IPS-15b (cell line): Measurements from ENCODE around the gene SND1.

Experiments used
- H3K27me3 ChIP-seq: one replicate; pipeline ENCODE4 v1.6.1; 2013; ENCODE audit warnings: low read length; ENCODE audit not compliant: control insufficient read depth, insufficient read depth
- H3K36me3 ChIP-seq: one replicate; pipeline ENCODE4 v1.6.1; 2013; ENCODE audit warnings: low read length; ENCODE audit not compliant: control insufficient read depth, insufficient read depth
- H3K4me1 ChIP-seq: one replicate; pipeline ENCODE4 v1.6.1; 2013; ENCODE audit warnings: mild to moderate bottlenecking, low read length; ENCODE audit not compliant: control insufficient read depth, insufficient read depth
- H3K4me3 ChIP-seq: one replicate; pipeline ENCODE4 v1.5.1; 2013; ENCODE audit warnings: low read depth, low read length
- H3K9ac ChIP-seq: one replicate; pipeline ENCODE4 v1.6.1; 2013; ENCODE audit warnings: low read depth, mild to moderate bottlenecking, low read length
- H3K9me3 ChIP-seq: one replicate; pipeline ENCODE4 v1.6.1; 2013; ENCODE audit warnings: mild to moderate bottlenecking, low read length; ENCODE audit not compliant: control insufficient read depth, insufficient read depth

SND1 gene

GRCh38 chr7:127713758-127714157 lies 61.8 kb downstream of the SND1 start:
- H3K4me3 ChIP-seq, result no peak overlapping the region
- H3K4me1 ChIP-seq, result no peaks in the 10 kb centered on the region

DNA sequence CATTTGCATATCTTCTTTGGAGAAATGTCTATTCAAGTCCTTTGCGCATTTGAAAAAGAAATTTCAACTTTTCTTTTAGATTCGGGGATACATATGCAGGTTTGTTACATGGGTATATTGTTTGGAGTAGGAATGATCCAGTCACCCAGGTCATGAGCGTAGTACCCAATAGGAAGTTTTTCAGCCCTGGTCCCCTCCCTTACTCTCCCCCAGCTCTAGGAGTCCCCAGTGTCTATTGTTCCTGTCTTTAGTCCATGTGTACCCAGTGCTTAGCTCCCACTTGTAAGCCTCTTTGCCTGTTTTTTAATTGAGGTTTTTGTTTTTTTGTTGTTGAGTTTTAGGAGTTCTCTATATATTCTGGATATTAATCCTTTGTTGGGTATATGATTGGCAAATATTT lies 63.3 kb downstream of the SND1 start:
- H3K9me3 ChIP-seq, result no peaks in the 10 kb centered on the region
- no peaks in the 10 kb centered on the region for H3K27me3 ChIP-seq
- no peaks in the 10 kb centered on the region for H3K4me1 ChIP-seq
- H3K9ac ChIP-seq, result no peak overlapping the region
- H3K4me3 ChIP-seq, result no peak overlapping the region
- H3K36me3 ChIP-seq, result peaks cover 4% of the 10 kb centered on the region

More at GRCh38 chr7:127713758-127714157, 61.8 kb downstream of the SND1 start:
- Histone ChIP-seq H3K9me3 (no peaks in the 10 kb centered on the region), H3K27me3 (no peaks in the 10 kb centered on the region), H3K9ac (no peak overlapping the region), H3K36me3 (peaks cover 4% of the 10 kb centered on the region)

- no peaks in the 10 kb centered on the region for H3K4me1 ChIP-seq
- no peak overlapping the region for H3K9ac ChIP-seq
- peaks cover 4% of the 10 kb centered on the region for H3K36me3 ChIP-seq
- no peak overlapping the region for H3K4me3 ChIP-seq
- H3K27me3 ChIP-seq, result no peaks in the 10 kb centered on the region
- H3K9me3 ChIP-seq, result no peaks in the 10 kb centered on the region
Observed at GRCh38 chr7:127715901-127716300, 63.9 kb downstream of the SND1 start.

DNA sequence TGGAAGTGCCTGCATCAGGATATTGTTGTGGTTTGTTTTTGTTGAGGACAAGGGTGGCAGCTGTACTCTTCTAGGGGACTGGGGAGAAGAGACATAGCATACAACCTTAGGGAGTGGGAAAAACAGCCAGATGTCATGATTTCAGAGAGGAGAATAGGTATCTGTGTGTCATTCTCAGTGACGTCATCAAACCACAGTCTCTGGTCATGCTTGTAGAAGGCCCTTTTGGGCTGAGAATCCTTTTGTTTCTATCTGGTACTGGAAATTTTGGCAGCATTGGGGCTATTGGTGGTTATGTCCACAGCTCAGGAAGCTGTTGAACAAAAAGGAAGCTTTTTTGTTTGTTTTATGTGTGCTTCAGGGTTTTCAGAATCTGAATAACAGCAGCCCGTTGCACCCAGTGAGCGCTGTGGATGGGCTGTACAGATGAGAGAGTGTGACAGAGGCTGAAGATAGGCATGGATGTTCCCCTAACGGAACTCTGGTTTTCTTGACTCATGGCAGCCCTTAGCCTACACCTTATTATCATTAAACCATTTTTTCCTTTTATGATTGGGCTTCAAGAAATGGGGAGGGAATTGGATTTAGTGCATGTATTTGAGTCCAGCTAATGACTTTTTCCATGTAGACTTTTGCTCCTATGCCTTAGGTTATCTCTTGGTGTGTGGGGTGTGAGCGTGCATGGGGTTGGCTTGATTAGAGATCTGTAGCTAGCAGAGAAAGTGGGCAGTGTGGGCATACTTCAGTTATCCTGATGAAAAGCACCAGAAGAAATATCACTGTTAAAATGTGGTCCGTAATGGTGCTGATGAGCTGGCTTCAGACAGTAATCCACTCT lies 65.7 kb downstream of the SND1 start:
- no peaks in the 10 kb centered on the region for H3K9me3 ChIP-seq
- peaks cover 8% of the 10 kb centered on the region for H3K36me3 ChIP-seq
- H3K4me1 ChIP-seq, result no peaks in the 10 kb centered on the region
- no peak overlapping the region for H3K4me3 ChIP-seq
- no peaks in the 10 kb centered on the region for H3K27me3 ChIP-seq
- H3K9ac ChIP-seq, result no peak overlapping the region

GRCh38 chr7:127718340-127718679 lies 66.3 kb downstream of the SND1 start:
- no peak overlapping the region for H3K4me3 ChIP-seq
- peaks cover 8% of the 10 kb centered on the region for H3K36me3 ChIP-seq
- no peaks in the 10 kb centered on the region for H3K27me3 ChIP-seq
- H3K9me3 ChIP-seq, result no peaks in the 10 kb centered on the region
- no peaks in the 10 kb centered on the region for H3K4me1 ChIP-seq
- no peak overlapping the region for H3K9ac ChIP-seq

DNA sequence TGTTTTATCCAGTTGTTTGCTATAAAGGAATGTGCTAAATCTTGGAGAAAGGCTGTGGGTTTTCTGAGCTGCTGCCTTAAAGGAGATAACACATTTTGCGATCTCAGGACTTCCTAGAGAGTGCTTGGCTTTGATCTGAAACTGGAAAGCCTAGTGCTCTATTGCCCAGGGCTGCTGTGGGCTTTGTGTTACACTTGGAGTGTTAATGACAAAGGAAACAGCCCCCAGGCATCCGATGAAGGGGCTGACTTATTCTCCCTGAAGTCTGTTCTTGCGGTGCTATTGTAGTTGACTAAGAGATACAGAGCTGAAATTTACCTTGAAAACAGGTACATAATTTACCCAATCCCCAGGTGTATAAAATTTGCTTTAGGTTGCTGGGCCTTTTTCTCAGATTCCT lies 74.5 kb downstream of the SND1 start:
- Histone ChIP-seq H3K27me3 (no peaks in the 10 kb centered on the region), H3K9me3 (no peaks in the 10 kb centered on the region), H3K4me1 (peaks cover 19% of the 10 kb centered on the region), H3K36me3 (peaks cover 5% of the 10 kb centered on the region), H3K4me3 (no peak overlapping the region), H3K9ac (no peak overlapping the region)

- no peak overlapping the region for H3K9ac ChIP-seq
- no peaks in the 10 kb centered on the region for H3K9me3 ChIP-seq
- peaks cover 16% of the 10 kb centered on the region for H3K4me1 ChIP-seq
- no peak overlapping the region for H3K4me3 ChIP-seq
- H3K36me3 ChIP-seq, result peaks cover 17% of the 10 kb centered on the region
- no peaks in the 10 kb centered on the region for H3K27me3 ChIP-seq
Observed at GRCh38 chr7:127730658-127731276, 78.8 kb downstream of the SND1 start.

DNA sequence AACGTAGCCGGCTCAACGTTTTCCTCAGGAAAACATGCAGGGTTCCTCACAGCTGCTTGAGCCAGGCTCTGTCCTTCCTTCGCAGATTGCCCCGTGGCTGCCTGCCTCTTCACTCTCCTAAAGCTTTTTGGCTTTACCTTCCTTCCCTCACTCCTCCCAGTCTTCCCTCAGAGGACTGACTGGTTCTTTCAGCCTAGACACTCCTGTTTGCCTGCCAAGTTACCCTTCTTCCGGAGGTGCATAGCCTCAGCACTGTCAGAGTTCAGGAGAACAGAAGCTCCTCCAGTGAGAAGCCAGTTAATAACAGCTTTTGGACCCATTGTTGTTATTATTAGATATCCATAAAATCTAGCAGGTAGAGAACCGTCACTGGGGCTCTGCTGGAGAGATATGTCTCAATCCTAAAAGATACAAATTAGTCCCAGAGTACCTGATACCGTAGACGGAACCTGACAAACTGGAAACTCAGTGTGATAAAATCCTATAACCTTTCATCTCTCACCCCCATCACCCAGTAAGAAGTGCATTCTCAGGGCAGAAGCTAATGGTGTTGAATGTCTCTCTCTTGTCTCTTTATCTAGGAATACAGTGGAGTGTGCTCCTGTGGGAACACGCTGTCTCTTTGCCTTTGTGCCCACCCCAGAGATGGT lies 79.6 kb downstream of the SND1 start:
- Histone ChIP-seq H3K9ac (no peak overlapping the region), H3K4me1 (peaks cover 10% of the 10 kb centered on the region), H3K4me3 (no peak overlapping the region), H3K36me3 (peaks cover 17% of the 10 kb centered on the region), H3K9me3 (no peaks in the 10 kb centered on the region), H3K27me3 (no peaks in the 10 kb centered on the region)

DNA sequence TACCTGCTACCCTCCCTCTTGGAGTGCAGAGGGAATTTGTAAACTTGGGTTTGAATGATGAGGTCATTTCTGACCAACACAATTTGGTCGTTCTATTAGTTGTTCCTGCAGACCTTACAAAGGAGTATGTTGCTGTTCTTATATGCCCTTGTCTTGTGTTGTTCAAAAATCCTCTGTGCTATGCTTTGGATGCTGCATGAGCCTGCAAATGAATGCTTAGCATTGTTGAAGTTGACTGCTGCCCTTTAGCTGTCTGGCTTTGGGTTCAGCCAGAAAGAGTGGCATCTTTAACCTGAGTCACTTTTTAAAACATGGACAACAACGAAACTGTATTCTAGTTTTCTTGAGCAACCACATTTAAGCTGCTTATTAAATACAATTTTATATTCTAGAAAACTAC lies 80.3 kb downstream of the SND1 start:
- H3K36me3 ChIP-seq, result peaks cover 17% of the 10 kb centered on the region
- no peak overlapping the region for H3K9ac ChIP-seq
- H3K4me1 ChIP-seq, result peaks cover 4% of the 10 kb centered on the region
- no peaks in the 10 kb centered on the region for H3K27me3 ChIP-seq
- no peak overlapping the region for H3K4me3 ChIP-seq
- no peaks in the 10 kb centered on the region for H3K9me3 ChIP-seq

DNA sequence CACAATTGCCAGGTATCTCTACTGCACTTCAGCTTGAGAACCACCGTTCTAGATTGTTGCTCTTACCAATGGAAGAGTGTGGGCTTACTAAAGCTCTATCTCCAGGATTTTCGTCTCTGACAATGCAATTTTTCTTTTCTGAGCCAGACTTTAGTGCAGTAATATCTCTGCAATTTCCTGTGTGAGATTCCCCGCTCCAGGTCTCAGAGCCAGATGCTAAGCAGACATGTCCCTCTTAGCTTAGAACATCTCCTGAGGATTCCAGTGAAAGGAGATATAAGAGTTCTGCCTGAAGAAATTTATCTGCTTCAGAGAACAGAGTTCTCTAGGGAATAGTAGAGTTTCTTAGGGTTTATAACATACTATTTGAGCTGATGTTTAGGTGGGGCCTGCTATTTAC lies 82.0 kb downstream of the SND1 start:
- Histone ChIP-seq H3K4me1 (no peaks in the 10 kb centered on the region), H3K4me3 (no peak overlapping the region), H3K9ac (no peak overlapping the region), H3K36me3 (peaks cover 14% of the 10 kb centered on the region), H3K27me3 (no peaks in the 10 kb centered on the region), H3K9me3 (no peaks in the 10 kb centered on the region)

DNA sequence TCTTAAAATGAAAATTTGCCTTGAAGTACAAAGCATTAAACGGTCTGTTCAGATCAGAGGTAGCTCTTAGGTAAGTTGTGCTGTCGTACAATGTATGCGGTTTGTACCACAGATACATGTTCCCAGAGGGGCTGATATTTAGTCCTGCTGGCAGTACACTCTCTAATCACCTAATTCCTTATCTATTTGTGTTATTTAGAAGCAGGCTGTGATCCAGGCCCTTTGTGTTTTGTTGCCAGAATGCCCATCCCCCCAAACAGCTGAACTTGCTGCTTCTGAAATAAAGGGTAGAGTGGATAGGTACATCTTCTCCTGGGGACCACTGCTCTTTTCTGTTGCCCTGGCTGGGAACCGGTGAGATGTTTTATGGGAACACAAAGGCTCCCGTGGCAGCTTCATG lies 84.5 kb downstream of the SND1 start:
- H3K27me3 ChIP-seq, result no peaks in the 10 kb centered on the region
- H3K9ac ChIP-seq, result no peak overlapping the region
- peaks cover 12% of the 10 kb centered on the region for H3K36me3 ChIP-seq
- no peaks in the 10 kb centered on the region for H3K9me3 ChIP-seq
- H3K4me3 ChIP-seq, result no peak overlapping the region
- peaks cover 15% of the 10 kb centered on the region for H3K4me1 ChIP-seq

- Histone ChIP-seq H3K4me1 (peaks cover 15% of the 10 kb centered on the region), H3K27me3 (no peaks in the 10 kb centered on the region), H3K4me3 (no peak overlapping the region), H3K9me3 (no peaks in the 10 kb centered on the region), H3K9ac (no peak overlapping the region), H3K36me3 (peaks cover 4% of the 10 kb centered on the region)
Observed at GRCh38 chr7:127738859-127739258, 86.9 kb downstream of the SND1 start.
